Glutamatergic neuron (in vitro differentiated cells): Measurements from ENCODE around the gene ATF6. TPM values are rescaled to one million over a fixed set of nuclear protein-coding genes. Genes with fewer than 3 reads are reported as not detected.
A peak's percentile ranks its signal among the peaks of the same experiment; 100 is the strongest.

ENCODE experiments used
- DNase-seq: peaks from one replicate; pipeline ENCODE4 v3.0.0; 2022
- H3K27ac Mint-ChIP-seq: one replicate; pipeline ENCODE4 v1.8.0; 2020; ENCODE audit warnings: mild to moderate bottlenecking, mixed read lengths, inconsistent platforms; ENCODE audit not compliant: unreplicated experiment
- H3K27me3 Mint-ChIP-seq: one replicate; pipeline ENCODE4 v1.8.0; 2020; ENCODE audit warnings: mild to moderate bottlenecking, moderate library complexity, mixed read lengths, inconsistent platforms; ENCODE audit not compliant: unreplicated experiment
- H3K36me3 Mint-ChIP-seq: one replicate; pipeline ENCODE4 v1.8.0; 2020; ENCODE audit warnings: mild to moderate bottlenecking, mixed read lengths, inconsistent platforms; ENCODE audit not compliant: unreplicated experiment
- H3K4me1 Mint-ChIP-seq: one replicate; pipeline ENCODE4 v1.8.0; 2020; ENCODE audit warnings: mild to moderate bottlenecking, low read depth, mixed read lengths, inconsistent platforms; ENCODE audit not compliant: unreplicated experiment
- H3K4me3 Mint-ChIP-seq: one replicate; pipeline ENCODE4 v1.8.0; 2020; ENCODE audit warnings: mild to moderate bottlenecking, mixed read lengths, inconsistent platforms; ENCODE audit not compliant: unreplicated experiment
- H3K9me3 Mint-ChIP-seq: one replicate; pipeline ENCODE4 v1.8.0; 2020; ENCODE audit warnings: mild to moderate bottlenecking, moderate library complexity, mixed read lengths, inconsistent platforms; ENCODE audit not compliant: unreplicated experiment
- total RNA-seq: library from RNA; stranded (reverse); fragmentation: NEBNext Ultra II Directional; extraction: Animal tissue kit (Norgen Biotek cat#: 25700); gene quantifications from one replicate; pipeline ENCODE4 v1.2.1, GENCODE V29; 2021; ENCODE audit not compliant: unreplicated experiment
- TF ChIP-seq, protein P1 (sequence below): fragments of 200-600 bp; sonication (generic); IDR thresholded peaks from one replicate; pipeline ENCODE4 v1.5.0; 2021; ENCODE audit not compliant: partially characterized antibody, unreplicated experiment

Gene ATF6
- total RNA-seq, 1 donor from 2014 or later: 29.3 TPM

DNA sequence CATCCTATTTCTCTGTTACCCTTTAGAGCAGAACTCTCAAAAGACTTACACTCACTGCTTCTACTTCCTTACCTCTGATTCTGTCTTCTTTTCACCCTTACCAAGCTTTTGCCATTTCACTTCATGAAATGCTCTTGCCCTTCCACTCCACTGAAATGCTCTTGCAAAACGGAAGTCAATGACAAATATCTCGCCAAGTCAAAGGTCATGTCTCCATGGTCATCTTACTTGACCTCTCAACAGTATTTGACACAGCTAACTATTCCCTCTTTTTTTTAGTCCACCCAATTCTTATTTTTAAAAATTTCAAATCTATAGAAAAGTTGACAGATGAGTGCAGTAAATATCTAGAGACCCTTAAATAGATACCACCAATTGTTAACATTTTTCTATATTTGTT lies 149.9 kb downstream of the ATF6 start:
- peaks cover 3% of the 10 kb centered on the region for H3K4me1 Mint-ChIP-seq

DNA sequence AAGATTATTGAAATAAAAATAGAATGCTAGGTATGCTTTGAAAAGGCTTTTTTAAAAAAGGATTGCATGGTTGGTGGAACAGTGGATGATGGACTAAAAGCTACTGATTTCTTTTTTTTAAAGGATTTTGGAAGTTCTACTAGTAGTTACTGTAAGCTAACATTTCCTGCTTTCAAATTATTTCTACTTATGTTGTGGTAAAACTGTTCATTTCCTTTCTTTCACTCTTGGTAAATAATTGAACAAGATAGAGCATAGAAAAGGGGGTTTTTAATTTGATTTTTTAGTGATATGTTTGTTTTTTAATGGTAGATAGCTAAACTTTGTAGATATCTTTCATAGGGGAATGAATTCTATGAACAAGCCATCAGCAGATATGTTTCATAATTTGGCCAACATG lies 153.1 kb downstream of the ATF6 start:
- no peaks in the 10 kb centered on the region for H3K36me3 Mint-ChIP-seq
- no peak overlapping the region for H3K27ac Mint-ChIP-seq
- DNase-seq: no peak
- H3K9me3 Mint-ChIP-seq: peaks cover 10% of the 10 kb centered on the region
- TF ChIP-seq, protein P1, sequence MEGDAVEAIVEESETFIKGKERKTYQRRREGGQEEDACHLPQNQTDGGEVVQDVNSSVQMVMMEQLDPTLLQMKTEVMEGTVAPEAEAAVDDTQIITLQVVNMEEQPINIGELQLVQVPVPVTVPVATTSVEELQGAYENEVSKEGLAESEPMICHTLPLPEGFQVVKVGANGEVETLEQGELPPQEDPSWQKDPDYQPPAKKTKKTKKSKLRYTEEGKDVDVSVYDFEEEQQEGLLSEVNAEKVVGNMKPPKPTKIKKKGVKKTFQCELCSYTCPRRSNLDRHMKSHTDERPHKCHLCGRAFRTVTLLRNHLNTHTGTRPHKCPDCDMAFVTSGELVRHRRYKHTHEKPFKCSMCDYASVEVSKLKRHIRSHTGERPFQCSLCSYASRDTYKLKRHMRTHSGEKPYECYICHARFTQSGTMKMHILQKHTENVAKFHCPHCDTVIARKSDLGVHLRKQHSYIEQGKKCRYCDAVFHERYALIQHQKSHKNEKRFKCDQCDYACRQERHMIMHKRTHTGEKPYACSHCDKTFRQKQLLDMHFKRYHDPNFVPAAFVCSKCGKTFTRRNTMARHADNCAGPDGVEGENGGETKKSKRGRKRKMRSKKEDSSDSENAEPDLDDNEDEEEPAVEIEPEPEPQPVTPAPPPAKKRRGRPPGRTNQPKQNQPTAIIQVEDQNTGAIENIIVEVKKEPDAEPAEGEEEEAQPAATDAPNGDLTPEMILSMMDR: no peak
- H3K4me3 Mint-ChIP-seq: no peak overlapping the region
- peaks cover 3% of the 10 kb centered on the region for H3K27me3 Mint-ChIP-seq
- H3K4me1 Mint-ChIP-seq: peaks cover 26% of the 10 kb centered on the region

More for the DNA sequence above, 149.9 kb downstream of the ATF6 start:
- DNase-seq: no peak
- Mint-ChIP-seq H3K27me3 (no peaks in the 10 kb centered on the region), H3K4me3 (no peak overlapping the region), H3K27ac (no peak overlapping the region), H3K9me3 (no peaks in the 10 kb centered on the region), H3K36me3 (no peaks in the 10 kb centered on the region)
- TF ChIP-seq, protein P1: no peak

DNA sequence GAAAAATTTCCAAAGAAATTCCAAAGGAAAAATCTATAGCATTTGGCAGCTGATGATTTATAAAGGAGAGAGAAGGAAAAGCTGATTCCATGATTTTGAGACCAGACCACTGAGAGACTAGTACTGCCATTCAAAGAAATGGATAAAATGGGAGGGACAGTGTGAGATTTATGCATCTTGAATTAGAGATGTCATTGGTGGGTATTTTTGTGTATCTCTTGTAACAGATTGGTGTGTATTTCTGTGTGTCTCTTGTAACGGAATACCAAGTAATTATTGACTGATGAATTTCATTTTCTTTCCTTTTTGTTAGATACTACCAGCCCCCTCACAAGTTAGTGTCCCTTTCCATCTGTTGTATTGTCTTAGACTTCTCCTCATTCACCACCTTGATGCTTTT lies 155.4 kb downstream of the ATF6 start:
- no peak for DNase-seq
- Mint-ChIP-seq H3K27me3 (peaks cover 3% of the 10 kb centered on the region), H3K4me1 (peaks cover 39% of the 10 kb centered on the region), H3K4me3 (no peak overlapping the region), H3K9me3 (peaks cover 10% of the 10 kb centered on the region), H3K27ac (no peak overlapping the region), H3K36me3 (no peaks in the 10 kb centered on the region)
- TF ChIP-seq, protein P1: no peak

DNA sequence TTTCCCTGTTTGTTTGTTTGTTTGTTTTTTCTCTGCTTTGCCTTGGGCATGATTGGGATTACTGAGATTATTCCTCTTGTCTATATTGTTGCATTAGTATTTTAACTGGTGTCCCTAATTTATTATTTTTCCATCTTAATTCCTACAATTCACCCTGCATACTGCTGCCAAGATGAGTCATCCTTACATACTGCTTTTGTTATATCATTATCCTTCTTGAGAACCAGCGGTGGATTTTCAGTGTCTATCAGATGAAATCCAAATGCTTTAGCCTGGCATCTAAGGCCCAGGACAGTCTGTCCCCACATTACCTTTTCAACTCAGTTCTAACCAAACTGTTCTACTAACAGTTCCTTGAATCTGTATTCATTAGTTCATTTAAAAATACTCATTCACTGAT lies 155.9 kb downstream of the ATF6 start:
- H3K9me3 Mint-ChIP-seq: peaks cover 10% of the 10 kb centered on the region
- H3K36me3 Mint-ChIP-seq: no peaks in the 10 kb centered on the region
- TF ChIP-seq, protein P1: no peak
- H3K27ac Mint-ChIP-seq: peak overlapping the region; percentile 78
- peak overlapping the region; percentile 61 for H3K4me3 Mint-ChIP-seq
- H3K4me1 Mint-ChIP-seq: peaks cover 39% of the 10 kb centered on the region
- DNase-seq: no peak
- H3K27me3 Mint-ChIP-seq: peaks cover 3% of the 10 kb centered on the region

DNA sequence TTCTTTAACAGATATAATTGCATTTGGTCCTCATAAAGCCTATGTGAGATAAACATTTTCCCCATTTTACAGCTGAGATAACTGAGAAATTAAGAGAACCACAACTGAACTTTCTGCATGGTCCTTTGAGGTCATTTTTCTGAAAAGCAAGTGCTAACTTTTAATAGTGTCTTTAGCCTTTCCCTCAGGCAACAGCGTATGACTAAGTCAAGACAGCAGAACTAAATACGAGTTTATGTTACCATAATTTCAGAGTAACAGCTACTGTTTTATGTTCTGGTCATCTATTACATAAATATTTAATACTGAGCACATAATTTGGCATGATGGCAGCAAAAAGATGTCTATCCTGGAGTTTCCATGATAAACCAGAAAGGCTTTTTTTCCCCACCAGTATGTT lies 161.9 kb downstream of the ATF6 start:
- Mint-ChIP-seq H3K4me1 (peaks cover 24% of the 10 kb centered on the region), H3K9me3 (peaks cover 7% of the 10 kb centered on the region), H3K27me3 (peaks cover 3% of the 10 kb centered on the region), H3K36me3 (no peaks in the 10 kb centered on the region), H3K27ac (no peak overlapping the region), H3K4me3 (no peak overlapping the region)
- no peak for DNase-seq
- TF ChIP-seq, protein P1: no peak
